ENCODE data around the gene HS3ST4.

- TF ChIP-seq, protein P1, sequence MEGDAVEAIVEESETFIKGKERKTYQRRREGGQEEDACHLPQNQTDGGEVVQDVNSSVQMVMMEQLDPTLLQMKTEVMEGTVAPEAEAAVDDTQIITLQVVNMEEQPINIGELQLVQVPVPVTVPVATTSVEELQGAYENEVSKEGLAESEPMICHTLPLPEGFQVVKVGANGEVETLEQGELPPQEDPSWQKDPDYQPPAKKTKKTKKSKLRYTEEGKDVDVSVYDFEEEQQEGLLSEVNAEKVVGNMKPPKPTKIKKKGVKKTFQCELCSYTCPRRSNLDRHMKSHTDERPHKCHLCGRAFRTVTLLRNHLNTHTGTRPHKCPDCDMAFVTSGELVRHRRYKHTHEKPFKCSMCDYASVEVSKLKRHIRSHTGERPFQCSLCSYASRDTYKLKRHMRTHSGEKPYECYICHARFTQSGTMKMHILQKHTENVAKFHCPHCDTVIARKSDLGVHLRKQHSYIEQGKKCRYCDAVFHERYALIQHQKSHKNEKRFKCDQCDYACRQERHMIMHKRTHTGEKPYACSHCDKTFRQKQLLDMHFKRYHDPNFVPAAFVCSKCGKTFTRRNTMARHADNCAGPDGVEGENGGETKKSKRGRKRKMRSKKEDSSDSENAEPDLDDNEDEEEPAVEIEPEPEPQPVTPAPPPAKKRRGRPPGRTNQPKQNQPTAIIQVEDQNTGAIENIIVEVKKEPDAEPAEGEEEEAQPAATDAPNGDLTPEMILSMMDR (IDR thresholded peaks at IDR 0.05; ENCODE audit: extremely low read depth in 1 of 2, insufficient read depth in 1 of 2, low read depth in 1 of 2, low read length in 2 of 2): no peak
- no peak for TF ChIP-seq EZH2 (IDR thresholded peaks at IDR 0.05; ENCODE audit: borderline replicate concordance, low read depth, low read length, severe bottlenecking)
- no peak for TF ChIP-seq POLR2A (IDR thresholded peaks at IDR 0.05; ENCODE audit: low read depth, low read length)
- no peak for TF ChIP-seq JUN (IDR thresholded peaks at IDR 0.05; ENCODE audit: borderline replicate concordance, insufficient read depth, insufficient read length, low read depth)
Measured at GRCh38 chr16:26133416-26134093, 441.8 kb downstream of the HS3ST4 start.

All from endothelial cell of umbilical vein (primary cell).